PC-9 (cell line): ENCODE measurements around the gene ATXN1.

ENCODE experiments used
- CTCF ChIP-seq: fragments of 200-600 bp; sonication (generic); conservative IDR thresholded peaks from 2 replicates; pipeline ENCODE4 v1.6.1; 2017; ENCODE audit warnings: mixed run types, antibody characterized with exemption, mild to moderate bottlenecking, moderate library complexity
- EZH2 ChIP-seq: fragments of 200-600 bp; sonication (generic); IDR thresholded peaks from 2 replicates; pipeline ENCODE4 v1.8.0; 2017; ENCODE audit warnings: antibody characterized with exemption, low read depth

- TF ChIP-seq EZH2: no peak
- TF ChIP-seq CTCF: no peak
These were observed 393.7 kb downstream of the ATXN1 start for GRCh38 chr6:16367571-16367970.
